Measurements from ENCODE around the gene SPAAR.
"Not testable (repeated sequence)": the region's sequence is repeated elsewhere in the genome, so short reads cannot be mapped to it uniquely, and the experiment has no call there.

The SPAAR gene

GRCh38 chr9:35909274-35909673 is at the start of gene SPAAR:
TSS of gene SPAAR (plus strand) at chr9:35909490. CDS start at chr9:35910464, 974 bp downstream.
- in situ Hi-C loops (cut with MboI; ENCODE audit: low sequenced_read_pairs), result no loop called here

GRCh38 chr9:35859990-35860339 is 49.3 kb upstream of the SPAAR start:
- in situ Hi-C loops (cut with MboI; ENCODE audit: low sequenced_read_pairs), result no loop called here

- in situ Hi-C loops (cut with MboI; ENCODE audit: low sequenced_read_pairs), result no loop called here
These were observed 48.0 kb upstream of the SPAAR start for GRCh38 chr9:35861161-35861897.

GRCh38 chr9:35862328-35862727 is 47.0 kb upstream of the SPAAR start:
- in situ Hi-C loops (cut with MboI; ENCODE audit: low sequenced_read_pairs), result no loop called here

- in situ Hi-C loops (cut with MboI; ENCODE audit: low sequenced_read_pairs), result no loop called here
These were observed 45.7 kb upstream of the SPAAR start for GRCh38 chr9:35863583-35863982.

GRCh38 chr9:35864695-35865255 is 44.5 kb upstream of the SPAAR start:
- in situ Hi-C loops (cut with MboI; ENCODE audit: low sequenced_read_pairs), result no loop called here

- in situ Hi-C loops (cut with MboI; ENCODE audit: low sequenced_read_pairs), result no loop called here
These were observed 41.8 kb upstream of the SPAAR start for GRCh38 chr9:35867538-35867937.

GRCh38 chr9:35868933-35869332 is 40.4 kb upstream of the SPAAR start:
- in situ Hi-C loops (cut with MboI; ENCODE audit: low sequenced_read_pairs), result no loop called here

GRCh38 chr9:35869621-35870216 is 39.6 kb upstream of the SPAAR start:
- in situ Hi-C loops (cut with MboI; ENCODE audit: low sequenced_read_pairs), result no loop called here

- in situ Hi-C loops (cut with MboI; ENCODE audit: low sequenced_read_pairs), result no loop called here
These were observed 38.9 kb upstream of the SPAAR start, which contains the start of gene OR13J1 for GRCh38 chr9:35870351-35870923. TSS of gene OR13J1 (minus strand) at chr9:35870401. CDS start at chr9:35870401, 0 bp downstream.

GRCh38 chr9:35871545-35871944 is 37.7 kb upstream of the SPAAR start:
- in situ Hi-C loops (cut with MboI; ENCODE audit: low sequenced_read_pairs), result no loop called here

- in situ Hi-C loops (cut with MboI; ENCODE audit: low sequenced_read_pairs), result no loop called here
These were observed 36.8 kb upstream of the SPAAR start for GRCh38 chr9:35872505-35872904.

GRCh38 chr9:35882263-35882848 is 26.9 kb upstream of the SPAAR start:
- in situ Hi-C loops (cut with MboI; ENCODE audit: low sequenced_read_pairs), result no loop called here

- in situ Hi-C loops (cut with MboI; ENCODE audit: low sequenced_read_pairs), result no loop called here
These were observed 26.3 kb upstream of the SPAAR start for GRCh38 chr9:35882996-35883395.

- in situ Hi-C loops (cut with MboI; ENCODE audit: low sequenced_read_pairs), result not testable (repeated sequence)
These were observed 24.4 kb upstream of the SPAAR start for GRCh38 chr9:35884908-35885307.

GRCh38 chr9:35891646-35892045 is 17.6 kb upstream of the SPAAR start:
- in situ Hi-C loops (cut with MboI; ENCODE audit: low sequenced_read_pairs), result no loop called here

- in situ Hi-C loops (cut with MboI; ENCODE audit: low sequenced_read_pairs), result no loop called here
These were observed 17.2 kb upstream of the SPAAR start for GRCh38 chr9:35892051-35892450.

GRCh38 chr9:35896570-35896969 is 12.7 kb upstream of the SPAAR start:
- in situ Hi-C loops (cut with MboI; ENCODE audit: low sequenced_read_pairs), result no loop called here

GRCh38 chr9:35897376-35898099 is 11.8 kb upstream of the SPAAR start:
- in situ Hi-C loops (cut with MboI; ENCODE audit: low sequenced_read_pairs), result not testable (repeated sequence)

GRCh38 chr9:35898337-35898736 is 11.0 kb upstream of the SPAAR start:
- in situ Hi-C loops (cut with MboI; ENCODE audit: low sequenced_read_pairs), result no loop called here

GRCh38 chr9:35899021-35899420 is 10.3 kb upstream of the SPAAR start:
- in situ Hi-C loops (cut with MboI; ENCODE audit: low sequenced_read_pairs), result no loop called here
